T-helper 1 cell treated with Interleukin-12 subunit alpha and Interleukin-12 subunit beta and Interleukin-4 antibody, amounts not matched to agents 30 ng/mL and 1 ng/mL, for 36 hours (primary cell): Measurements from ENCODE around the gene UROC1. TPM values are rescaled to one million over a fixed set of nuclear protein-coding genes. Genes with fewer than 3 reads are reported as not detected.
"Not testable (repeated sequence)": the region's sequence is repeated elsewhere in the genome, so short reads cannot be mapped to it uniquely, and the experiment has no call there.

Experiments used
- intact Hi-C: fragments of 100-400 bp; cut with micrococcal nuclease; formaldehyde crosslinking; loops from one replicate; pipeline ENCODE4 v1.15.1; 2024
- total RNA-seq: library from RNA; stranded (reverse); gene quantifications from 2 replicates; pipeline ENCODE4 v1.2.3, GENCODE V29; 2022

The UROC1 gene
- total RNA-seq, 1 donor from 2014 or later = not detected

GRCh38 chr3:126547721-126548120, 30.1 kb upstream of the UROC1 start:
- intact Hi-C loops = no loop called here

DNA sequence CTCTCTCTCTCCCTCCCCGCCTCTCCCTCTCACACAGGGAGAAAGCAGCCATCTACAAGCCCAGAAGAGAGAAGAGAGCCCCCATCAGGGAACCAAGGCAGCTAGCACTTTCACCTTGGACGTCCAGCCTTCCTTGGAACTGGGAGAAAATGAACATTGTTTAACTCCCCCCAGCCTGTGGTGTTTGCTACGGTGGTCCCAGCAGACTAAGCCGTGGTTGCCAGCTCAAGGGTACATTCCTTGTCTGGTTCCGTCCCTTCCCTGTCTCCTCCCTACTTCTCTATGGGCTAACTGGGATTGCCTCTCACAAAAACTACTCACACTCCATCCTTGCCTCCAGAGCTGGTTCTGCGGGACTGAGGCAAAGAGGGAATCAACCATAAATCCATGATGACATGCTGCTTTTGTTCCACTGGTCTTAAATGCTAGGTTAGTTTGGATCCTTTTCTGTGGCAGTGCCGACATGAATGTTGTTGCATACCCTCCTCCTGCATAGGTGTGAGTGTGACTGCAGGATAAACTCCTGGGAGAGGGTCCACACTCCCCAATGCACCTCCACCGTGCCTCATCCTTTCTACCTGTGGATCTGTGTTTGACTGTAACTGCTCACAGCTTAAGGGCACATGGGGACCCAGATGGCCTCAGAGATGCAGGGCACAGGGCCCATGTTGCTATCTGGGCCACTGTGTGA, 29.1 kb upstream of the UROC1 start:
- intact Hi-C loops = no loop called here

GRCh38 chr3:126546013-126546412, 28.4 kb upstream of the UROC1 start:
- intact Hi-C loops = no loop called here

GRCh38 chr3:126545544-126545943, 28.0 kb upstream of the UROC1 start:
- intact Hi-C loops = no loop called here

- intact Hi-C loops = no loop called here
Measured at GRCh38 chr3:126544596-126545281, 27.2 kb upstream of the UROC1 start.

DNA sequence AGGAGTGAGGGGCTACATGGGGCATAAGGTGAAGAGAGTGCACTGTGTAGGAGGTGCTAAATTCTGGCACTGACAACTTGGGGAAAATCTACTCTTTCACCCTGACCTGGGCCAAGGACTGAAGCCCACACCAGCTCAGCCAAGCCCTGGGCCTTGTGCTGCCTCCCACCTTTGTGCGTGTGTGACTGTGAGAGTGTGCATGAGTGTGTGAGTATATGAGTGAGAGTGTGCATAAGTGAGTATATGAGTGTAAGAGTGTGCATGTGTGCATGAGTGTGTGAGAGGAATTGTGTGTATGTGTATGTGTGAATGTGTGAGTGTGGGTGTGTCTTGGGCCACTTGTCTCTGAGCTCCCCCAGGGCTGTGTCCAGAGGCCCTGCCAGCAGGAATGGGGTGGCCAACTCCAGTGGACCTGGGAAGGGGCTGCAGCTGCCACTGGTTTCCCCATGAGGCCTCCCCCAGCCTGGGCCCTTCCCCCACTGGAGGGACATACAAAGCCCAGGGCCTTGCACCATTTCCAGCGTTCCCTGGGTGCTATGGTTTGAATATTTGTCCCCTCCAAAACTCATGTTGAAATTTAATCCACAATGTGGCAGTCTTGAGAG, 26.0 kb upstream of the UROC1 start:
- intact Hi-C loops = no loop called here

- intact Hi-C loops = no loop called here
Measured at GRCh38 chr3:126542340-126543241, 25.0 kb upstream of the UROC1 start.

DNA sequence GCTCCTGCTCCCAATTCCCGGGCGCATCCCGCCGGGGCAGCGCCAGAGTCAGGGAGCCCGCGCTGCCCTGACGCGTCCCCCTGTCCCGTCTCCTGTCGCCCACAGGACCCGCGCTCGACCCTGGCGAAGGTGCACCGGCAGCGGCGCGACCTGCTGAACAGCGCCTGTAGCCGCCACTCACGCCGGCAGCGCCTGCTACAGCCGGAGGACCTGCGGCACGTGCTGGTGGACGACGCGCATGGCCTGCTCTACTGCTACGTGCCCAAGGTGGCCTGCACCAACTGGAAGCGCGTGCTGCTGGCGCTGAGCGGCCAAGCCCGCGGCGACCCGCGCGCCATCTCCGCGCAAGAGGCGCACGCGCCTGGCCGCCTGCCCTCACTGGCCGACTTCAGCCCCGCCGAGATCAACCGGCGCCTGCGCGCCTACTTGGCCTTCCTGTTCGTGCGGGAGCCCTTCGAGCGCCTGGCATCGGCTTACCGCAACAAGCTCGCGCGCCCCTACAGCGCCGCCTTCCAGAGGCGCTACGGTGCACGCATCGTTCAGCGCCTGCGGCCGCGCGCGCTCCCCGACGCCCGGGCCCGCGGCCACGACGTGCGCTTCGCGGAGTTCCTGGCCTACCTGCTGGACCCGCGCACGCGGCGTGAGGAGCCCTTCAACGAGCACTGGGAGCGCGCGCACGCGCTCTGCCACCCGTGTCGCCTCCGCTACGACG, 24.2 kb upstream of the UROC1 start:
- intact Hi-C loops = no loop called here

DNA sequence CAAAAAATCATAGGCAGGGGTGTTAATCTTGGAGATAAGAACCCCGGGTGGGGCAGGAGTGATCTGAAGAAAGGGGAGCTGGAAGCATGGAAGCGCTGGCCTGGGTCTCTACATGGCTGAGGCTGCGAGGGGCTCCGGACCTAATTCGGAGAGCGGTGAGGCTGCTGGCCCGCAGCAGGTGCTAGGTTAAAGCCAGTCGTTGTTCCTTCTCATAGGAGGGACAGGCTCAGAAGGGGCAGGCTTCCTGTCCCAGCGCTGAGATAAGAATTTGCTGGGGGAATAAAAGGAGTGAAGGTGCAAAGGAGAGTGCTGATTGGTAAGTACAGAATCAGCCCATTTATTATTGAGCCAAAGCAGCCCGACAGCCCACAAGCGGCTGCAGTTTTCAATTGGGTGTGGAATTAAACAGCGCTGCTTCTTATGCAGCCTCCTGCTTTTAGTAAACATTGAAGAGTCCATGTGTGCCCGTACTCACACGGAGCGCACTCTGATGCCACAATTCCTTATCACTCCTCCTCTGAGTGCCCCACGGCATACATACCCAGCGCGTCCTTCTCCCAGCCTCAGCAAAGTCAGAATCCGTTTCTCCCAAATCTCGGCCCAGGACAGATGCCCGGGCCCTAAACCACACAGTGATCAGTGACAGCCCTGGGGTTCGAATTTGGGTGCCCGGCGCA, 23.5 kb upstream of the UROC1 start:
- intact Hi-C loops = no loop called here

- intact Hi-C loops = no loop called here
Measured at GRCh38 chr3:126540342-126540849, 22.8 kb upstream of the UROC1 start.

GRCh38 chr3:126539558-126540250, 22.1 kb upstream of the UROC1 start:
- intact Hi-C loops = no loop called here

GRCh38 chr3:126538966-126539365, 21.4 kb upstream of the UROC1 start:
- intact Hi-C loops = no loop called here

DNA sequence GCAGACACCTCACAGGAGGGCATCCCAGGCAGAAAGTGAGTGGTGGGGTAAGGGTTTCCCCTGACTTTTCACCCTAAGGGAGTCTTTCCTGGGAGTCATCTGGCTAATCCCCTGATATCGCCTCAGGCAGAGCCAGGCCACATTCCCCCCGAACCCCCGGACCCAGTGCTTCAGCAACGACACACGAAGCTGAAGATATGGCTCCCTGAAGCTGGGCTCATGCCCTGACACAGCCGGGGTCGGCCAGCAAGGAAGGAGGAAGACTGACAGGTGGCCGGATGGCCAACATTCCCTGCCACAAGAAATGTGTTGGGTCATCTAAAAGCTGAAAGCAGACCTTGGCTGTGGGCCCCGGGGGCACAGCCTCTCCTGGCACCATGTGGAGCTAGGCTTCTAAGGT, 20.7 kb upstream of the UROC1 start:
- intact Hi-C loops = no loop called here

- intact Hi-C loops = no loop called here
Measured at GRCh38 chr3:126537730-126538281, 20.2 kb upstream of the UROC1 start.

DNA sequence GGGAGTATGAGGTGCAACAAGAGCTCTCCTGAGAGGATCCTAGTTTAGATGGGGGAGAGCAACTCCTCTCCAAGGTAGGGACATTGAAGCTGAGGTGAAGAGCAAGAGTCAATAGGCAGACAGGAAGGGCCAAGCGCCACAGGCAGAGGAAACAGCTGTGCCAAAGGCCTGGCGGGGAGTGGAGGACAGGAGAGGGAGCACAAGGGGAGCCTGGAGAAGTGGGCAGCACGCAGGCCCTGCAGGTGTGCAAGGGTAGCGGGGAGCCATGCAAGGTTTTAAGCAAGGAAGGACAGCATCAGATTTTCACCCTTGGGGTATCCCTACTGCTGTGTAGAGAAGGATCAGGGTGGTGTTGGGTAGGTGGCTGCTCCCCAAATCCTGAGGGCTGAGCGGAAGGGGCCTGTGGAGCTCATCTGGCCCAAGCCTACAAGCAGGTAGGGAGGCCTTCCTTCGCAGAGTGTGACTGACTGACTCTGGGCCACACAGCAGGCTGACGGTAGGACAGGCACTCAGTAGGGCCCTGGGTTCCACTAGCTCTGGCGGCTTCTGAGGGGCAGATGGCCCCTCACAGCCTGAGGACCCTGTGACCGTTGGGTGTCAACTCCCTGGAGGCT, 19.6 kb upstream of the UROC1 start:
- intact Hi-C loops = no loop called here

DNA sequence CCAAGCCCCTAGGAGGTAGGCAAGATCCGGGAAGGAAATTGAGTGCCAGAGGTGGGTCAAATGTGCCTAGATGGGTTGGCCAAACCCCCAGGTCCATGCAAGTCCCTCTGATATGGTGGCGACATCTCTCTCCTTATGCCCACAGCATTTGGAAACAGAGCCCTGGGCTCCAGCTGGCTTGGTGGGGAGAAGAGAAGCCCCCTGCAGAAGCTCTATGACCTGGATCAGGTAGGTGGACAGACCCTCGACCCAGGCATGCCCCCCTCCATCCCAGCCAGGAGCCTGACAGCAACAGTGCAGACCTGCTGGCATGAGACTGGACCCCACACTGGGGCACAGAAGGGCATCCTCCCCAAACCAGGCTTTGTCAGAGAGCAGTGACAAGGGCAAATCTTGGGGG, 18.6 kb upstream of the UROC1 start:
- intact Hi-C loops = no loop called here

GRCh38 chr3:126535636-126536035, 18.1 kb upstream of the UROC1 start:
- intact Hi-C loops = no loop called here

DNA sequence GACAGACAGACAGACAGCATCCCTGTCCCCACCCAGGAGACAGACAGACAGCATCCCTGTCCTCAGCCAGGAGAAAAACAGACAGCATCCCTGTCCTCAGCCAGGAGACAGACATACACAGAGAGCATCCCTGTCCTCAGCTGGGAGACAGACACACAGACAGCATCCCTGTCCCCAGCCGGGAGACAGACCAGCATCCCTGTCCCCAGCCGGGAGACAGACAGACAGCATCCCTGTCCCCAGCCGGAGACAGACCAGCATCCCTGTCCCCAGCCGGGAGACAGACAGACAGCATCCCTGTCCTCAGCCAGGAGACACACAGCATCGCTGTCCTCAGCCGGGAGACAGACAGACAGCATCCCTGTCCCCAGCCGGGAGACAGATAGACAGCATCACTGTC, 17.1 kb upstream of the UROC1 start:
- intact Hi-C loops = not testable (repeated sequence)

- intact Hi-C loops = no loop called here
Measured at GRCh38 chr3:126533506-126533905, 15.9 kb upstream of the UROC1 start.
